ENCODE data around the gene PAQR4.

PAQR4 gene

DNA sequence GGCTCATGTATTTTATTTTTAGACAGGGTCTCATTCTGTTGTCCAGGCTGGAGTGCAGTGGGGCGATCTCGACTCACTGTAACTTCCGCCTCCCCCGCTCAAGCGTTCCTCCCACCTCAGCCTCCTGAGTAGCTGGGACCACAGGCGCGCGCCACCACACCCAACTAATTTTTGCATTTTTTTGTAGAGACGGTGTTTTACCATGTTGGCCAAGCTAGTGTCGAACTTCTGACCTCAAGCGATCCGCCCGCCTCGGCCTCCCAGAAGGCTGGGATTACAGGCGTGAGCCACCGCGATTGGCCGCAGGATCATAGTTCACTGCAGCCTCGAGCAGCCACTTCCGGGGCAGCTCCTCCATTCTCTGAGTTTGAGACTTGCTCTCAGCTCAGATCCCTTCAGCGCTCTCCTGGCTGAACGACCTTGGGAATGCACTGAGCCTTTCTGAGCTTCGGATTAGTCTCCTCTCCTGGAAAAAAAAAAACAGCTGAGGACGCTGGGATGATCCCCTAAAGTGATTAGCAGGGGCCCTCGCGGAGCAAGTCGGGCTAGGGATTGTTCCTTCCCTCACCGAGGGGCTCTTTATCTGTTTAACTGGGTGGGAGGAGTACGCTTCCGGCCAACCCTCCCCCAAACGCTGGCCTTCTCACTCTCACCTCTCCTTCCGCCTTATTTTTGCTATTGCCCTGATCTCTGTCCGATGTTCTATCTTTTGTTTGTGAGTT lies 12.2 kb downstream of the PAQR4 start:
- no peak for DNase-seq

DNA sequence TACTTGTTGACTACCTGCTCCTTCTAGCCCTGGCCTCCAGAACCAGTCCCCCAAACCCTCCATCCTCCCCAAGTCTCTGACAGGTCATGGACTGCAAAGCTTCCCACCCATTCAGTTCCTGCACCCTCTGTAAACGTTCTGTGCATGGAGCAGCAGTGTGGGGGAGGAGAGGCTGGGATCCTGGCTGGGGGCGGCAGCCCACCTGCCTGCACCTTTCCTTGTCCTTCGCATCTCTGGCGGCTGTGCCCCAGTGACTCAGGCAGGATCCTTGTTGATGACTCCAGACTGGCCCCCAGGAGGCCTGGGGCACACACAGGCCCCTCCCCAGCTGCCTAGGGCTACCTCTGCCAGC lies 12.7 kb downstream of the PAQR4 start:
- DNase-seq = no peak

DNA sequence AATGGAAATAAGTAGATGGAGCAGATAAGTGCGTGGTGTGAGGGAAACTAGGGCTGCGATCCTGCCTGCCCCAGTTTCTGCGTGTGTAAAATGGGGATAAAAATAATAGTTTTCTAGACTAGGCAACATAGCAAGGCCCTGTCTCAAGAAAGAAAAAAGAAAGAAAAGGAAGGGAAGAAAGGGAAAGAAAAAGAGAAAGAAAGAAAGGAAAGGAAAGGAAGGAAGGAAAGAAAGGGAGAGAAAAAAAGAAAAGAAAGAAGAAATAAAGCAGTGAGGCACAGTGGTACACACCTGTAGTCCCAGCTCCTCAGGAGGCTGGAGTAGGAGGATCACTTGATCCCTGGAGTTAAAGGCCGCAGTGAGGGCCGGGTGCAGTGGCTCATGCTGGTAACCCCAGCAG lies 13.3 kb downstream of the PAQR4 start:
- DNase-seq = no peak

DNA sequence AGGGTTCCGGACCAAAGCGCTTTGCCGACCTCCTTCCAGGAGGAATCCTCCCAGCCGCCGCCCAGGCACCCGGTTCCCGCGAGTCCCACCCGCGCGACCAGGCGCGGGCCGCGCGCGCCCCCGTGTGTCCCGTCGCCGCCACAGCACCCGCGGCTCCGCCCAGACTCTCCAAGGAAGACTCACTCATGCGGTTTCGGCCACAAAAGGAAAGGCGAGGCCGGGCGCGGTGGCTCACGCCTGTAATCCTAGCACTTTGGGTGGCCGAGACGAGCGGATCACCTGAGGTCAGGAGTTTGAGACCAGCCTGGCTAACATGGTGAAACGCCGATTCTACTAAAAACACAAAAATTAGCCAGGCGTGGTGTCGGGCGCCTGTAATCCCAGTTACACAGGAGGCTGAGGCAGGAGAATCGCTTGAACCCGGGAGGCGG lies 14.6 kb downstream of the PAQR4 start:
- peak; percentile 85 for DNase-seq

DNA sequence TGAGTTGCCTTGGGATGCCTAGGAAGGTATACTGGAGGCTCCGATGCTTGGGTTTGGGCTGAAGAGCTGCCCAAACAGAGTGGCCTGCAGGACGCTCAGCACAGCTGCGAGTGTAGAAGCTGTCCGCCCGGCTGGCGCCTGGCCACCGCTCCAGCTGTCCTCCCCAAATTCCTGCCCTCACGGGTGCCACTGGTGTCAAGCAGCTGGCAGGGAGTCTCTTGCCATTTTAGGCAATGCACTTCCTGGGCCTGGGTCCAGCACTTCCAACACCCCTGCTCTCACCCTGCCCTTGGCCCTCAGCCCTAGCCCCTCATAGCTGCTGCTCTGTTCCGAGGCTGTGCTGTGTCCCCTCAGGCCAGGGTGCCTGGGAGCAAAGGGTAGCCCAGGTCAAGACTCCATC lies 16.3 kb downstream of the PAQR4 start:
- DNase-seq = peak; percentile 77

DNA sequence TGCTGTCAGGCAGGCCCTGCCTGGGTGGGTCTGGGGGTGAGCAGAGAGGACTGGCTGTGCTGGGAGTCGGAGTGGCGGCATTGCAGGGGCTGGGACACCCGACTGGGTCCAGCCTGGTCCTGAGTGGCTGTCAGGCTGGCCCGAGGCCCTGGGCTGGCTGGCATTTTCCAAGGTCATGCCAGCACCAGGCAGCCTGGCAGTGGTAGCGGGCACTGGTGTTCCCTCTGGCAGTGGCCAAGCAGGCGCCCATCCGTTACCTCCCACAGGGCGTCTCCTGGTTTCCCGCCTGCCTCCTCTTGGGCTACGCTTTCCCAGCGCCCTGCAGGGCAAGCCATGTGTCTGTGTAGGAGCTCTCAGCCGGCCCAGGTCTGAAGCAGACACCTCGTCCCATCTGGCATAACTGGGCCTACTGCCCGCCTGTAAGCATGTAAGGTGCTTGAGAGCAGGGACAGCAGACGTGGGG lies 16.8 kb downstream of the PAQR4 start:
- no peak for DNase-seq

DNA sequence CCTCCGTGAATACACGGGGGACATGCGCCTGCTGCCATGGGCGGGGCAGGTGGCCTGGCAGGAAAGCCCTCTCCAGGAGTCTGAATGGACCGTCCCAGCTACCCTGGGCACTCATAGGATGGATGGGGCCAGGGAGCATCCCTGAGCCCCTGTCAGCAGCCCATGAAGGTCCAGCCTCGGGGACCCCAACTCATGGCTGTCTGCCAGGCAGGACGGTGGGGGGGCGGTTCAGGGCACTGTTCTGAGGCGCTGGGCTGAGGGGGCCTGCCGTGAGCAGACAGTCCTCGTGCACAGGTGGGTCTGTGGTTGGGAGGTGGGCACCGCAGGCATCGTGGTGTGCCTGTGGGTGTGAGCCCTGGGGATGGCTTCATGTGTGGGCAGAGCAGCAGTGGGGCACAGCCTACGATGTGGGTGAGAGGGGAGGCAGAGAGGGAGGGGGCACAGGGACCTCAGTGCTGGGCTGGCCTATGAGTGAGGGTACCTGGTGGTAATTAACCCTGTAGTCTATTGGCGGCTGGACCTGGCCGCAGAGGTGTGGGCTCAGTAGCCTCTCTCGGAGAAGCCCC lies 17.6 kb downstream of the PAQR4 start:
- DNase-seq = no peak

DNA sequence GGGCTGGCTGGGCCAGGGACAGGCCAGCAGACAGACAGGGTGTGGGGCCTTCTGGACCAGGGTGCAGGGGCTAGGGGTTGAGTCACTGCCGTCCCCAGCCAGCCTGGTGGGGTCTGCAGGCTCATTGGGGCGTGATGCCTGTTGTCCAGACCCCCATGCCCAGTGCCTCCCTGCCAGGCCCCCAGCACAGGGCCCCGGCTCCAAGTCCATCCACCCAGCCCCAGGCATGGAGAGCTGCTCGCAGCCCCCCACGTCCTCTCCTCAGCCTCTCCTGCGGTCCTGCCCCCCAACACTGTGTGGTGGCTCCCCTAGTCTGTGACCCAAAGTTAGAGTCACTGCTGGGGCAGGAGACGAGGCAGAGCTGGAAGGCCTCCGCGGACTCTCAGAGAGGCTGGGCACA lies 18.1 kb downstream of the PAQR4 start:
- DNase-seq = no peak

DNA sequence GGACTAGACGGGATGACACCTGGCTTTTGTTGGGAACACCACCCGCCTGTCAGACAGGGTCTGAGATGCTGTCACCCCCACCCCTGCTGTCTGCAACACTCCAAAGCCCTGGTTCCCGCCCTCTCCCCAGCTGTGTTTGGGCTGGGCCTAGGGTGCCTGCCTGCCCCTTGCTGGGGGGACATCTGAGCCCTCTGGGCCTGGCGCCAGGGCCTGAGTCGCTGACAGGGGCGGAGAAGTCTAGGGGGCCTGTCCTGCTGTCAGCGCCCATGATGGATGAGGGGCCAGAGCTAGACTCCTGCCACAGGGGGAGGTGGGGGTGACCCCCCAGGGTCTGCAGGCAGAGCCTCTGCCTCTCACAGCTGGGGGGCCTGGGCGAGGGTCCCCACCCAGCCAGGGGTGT lies 18.7 kb downstream of the PAQR4 start:
- peak; percentile 74 for DNase-seq

DNA sequence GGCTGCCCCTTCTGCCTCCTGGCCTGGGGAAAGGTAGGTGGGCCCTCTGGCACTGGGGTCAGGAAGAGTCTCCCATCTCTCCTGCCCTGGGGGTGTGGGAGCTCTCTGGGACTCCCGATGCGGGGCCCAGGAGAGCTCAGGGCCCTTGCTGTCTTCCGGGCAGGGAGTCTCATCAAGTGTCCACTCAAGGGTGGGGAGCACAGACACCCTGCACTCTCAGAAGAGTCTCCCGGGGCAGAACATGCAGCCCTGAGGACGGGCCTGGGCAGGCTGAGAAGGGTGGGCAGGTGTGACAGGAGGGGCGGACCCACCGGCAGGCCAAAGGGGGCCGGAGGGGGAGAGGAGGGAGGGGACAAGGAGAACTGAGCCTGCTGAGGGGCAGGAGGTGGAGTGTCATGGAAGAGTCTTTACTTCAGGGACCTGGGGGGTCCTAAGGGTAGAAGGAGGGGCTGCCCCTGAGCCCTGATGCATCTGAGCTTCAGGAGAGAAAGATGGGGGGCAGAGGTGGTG lies 19.5 kb downstream of the PAQR4 start:
- no peak for DNase-seq

DNA sequence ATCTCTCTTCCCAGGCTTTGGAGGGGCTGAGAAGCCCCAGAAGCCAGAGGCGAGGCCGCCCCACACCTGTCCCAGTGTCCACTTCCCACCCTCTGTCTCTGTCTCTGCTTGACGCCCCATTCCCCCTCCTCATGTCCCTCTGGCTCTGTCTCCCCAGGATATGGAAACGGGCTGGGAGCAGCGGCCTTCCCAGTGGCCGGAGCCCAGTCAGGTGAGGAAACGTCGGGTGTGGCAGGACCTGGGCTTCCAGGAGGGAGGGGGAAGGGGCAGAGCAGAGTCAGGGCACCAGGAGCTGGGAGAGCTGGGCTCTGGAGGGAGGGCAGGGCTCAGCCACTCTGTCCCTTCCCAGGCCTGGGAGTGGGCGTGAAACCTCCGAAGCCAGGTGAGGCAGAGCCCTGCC lies 21.7 kb downstream of the PAQR4 start:
- no peak for DNase-seq

DNA sequence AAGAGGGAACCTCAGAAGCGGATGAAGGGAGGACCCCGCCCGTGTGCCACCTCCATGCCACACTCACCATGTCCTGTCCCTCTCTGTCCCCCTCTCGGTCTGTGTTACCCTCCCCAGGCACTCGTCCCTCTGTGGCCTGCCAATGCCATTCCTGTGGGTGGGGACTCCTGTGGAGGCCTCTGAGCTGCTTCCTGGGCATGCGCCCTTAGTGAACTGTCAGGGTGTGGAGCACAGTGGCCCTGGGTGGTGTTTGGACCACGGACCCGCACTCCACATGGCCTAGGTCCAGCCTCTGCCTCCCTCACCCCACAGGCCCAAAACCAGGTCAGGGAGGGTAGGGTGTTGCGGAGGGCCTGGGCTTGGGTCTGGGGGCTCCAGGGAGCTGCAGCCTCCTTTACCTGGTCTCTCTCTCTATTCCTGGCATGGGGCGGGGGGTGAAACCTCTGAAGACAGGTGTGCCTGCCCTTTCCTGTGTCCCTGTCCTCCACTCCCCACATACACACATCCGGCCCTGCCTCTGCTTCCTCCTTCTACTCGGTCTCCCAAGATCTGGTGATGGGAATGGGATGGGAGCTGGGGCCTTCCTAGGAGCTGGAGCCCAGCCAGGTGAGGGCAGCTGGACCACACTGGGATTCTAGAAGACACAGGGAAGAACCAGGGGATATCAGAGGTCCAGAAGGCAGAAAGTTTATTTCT lies 22.6 kb downstream of the PAQR4 start:
- no peak for DNase-seq

DNA sequence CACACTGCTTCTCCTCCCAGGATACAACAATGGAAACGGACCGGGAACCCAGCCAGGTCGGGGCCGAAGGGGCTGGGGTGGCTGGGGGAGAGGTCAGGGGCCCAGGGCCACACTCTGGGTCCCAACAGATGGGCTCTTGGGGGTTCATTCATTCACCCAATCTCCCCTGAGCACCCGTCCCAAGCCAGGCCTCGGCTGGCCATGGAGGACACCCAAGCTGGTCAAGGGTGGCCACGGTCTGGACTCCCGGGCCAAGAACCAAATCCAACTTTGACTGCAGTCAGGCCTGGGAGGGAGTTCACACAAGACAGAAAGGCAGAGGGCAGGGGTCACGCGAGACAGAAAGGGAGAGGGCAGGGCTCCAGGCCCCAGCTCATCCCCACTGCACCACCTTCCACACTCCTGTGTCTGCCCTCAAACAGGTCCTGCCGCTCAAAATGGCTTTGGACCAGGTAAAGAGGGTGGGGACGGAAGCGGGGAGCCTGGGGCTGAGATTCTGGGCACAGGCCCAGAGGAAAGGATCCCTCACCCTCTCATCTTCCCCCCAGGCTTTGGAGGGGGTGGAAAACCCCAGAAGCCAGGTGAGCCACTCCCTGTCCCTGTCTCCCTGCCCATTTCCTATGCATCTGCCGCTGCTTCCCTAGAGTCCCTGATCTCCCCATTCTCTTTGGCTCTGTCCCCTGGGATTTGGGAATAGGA lies 23.4 kb downstream of the PAQR4 start:
- DNase-seq = no peak

DNA sequence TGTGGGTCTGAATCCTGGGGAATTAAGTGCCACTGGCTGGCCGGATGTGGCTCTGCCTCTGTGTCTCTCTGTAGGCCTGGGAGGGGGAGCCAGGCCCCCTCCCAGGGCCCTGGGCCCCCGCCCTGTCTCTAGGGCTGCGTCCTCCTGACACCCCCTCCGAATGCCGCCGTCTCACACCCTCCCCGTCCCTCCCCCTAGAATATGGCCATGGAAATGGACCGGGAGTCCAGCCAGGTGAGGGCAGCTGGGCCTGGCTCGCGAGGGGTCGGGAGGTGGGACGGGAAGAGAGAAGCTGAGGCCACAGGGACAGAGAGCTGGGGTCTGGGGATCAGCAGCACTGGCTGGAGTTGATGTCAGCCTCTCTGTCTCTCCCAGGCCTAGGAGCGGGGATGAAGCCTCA lies 27.1 kb downstream of the PAQR4 start:
- DNase-seq = no peak

DNA sequence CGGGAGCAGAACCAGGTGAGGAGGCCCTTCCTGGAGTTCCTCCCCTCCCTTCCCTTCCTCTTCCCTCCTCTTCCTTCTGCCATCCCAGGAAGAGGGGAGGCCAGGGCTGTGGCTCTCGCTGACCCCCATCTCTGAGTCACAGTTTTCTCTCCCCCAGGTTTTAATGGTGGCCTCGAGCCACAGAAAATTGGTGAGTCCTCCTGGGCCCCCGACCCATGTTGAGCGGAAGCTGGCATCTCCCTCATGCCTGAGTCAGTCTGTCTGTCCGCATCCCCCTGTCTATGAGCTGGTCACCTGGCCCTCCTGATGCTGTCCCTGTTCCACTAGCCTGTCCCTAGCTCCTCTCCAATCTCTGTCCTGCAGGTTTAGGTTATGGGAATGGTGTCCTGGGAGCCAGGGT lies 30.8 kb downstream of the PAQR4 start:
- no peak for DNase-seq

DNA sequence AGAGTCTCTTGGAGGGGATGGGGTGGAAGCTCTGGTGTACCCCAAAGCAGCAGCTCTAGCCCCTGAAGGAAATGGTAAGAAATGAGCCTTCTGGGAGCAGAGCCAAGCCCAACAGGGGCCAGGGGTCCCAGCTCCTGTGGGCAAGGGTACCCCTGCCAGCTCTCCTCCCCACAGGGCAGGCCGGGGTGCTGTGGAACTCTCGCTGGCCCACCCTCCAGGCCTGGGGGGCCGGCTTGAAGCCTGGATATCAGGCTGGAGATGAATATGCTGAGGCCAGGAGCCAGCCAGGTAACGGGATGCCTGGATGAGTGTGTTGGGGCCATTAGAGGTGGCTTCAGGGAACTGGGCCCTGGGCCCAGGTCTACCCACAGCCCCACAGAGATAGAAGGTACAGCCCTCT lies 31.4 kb downstream of the PAQR4 start:
- DNase-seq = no peak

DNA sequence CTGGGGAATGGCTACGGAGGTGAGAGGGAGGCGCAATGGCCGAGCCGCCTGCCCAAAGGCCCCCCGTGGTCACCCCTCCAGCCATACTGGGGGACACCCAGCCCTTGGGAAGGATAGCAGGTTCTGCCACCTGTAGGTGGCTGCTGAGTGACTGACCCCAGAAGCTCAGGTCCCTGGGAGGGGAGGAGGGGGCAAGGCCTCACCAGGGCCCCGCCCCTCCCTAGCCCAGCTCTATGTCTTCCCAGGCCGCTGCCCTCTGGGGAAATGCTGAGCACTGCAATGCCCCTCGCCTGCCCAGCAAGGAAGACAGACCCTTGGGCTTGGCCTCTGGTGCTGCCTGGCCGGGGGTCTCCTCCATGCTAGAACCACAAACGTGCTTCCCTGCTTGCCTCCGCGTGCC lies 32.2 kb downstream of the PAQR4 start:
- no peak for DNase-seq

DNA sequence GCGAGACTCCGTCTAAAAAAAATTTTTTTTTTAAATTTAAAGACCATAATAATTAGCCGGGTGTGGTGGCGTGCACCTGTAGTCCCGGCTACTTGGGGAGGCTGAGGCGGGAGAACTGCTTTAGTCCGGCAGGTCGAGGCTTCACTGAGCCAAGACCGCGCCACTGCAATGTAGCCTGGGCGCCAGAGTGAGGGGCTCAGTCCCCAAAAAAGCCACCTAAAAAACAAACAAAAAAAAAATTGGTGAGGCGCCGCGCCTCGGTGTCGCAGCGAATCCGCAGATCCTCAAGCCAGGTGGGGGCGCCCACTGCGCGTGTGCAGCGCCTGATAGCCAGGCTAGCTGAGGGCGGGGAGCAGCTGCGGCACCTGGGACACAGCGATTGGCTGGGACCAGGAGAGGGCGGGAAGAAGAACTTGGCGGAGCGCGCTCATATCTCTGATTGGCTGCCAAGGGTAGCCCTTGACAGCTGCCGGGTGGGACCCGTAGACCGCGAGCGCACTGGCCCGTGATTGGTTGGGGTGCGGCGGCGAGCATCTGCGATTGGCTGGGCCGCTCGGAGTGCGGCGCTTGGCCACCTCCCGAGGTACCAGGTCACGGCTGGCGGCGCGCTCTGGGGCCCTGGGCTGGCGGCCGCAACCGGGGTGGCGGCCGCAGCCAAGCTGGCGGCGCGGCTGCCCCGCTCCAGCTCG lies 34.6 kb downstream of the PAQR4 start:
- peak; percentile 96 for DNase-seq

DNA sequence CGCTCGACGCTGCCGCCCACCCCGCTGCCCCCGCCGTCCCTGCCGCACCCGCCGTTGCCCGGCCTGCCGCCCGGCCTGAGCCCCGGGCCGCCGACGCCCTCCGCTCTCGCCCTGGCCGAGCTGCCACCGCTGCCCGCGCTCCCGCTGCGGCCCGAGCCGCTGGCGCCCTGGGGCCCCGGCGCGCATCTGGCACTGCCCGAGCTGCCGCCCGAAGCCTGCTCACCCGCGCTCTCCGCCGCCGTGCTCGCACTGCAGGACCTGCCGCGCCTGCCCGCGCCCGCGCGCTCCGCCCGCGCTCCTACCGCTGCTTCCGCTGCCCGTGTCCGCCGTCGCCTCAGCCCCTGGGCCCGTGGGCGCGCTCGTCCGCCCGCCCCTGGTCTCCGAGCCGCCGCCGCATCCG lies 35.2 kb downstream of the PAQR4 start:
- no peak for DNase-seq

DNA sequence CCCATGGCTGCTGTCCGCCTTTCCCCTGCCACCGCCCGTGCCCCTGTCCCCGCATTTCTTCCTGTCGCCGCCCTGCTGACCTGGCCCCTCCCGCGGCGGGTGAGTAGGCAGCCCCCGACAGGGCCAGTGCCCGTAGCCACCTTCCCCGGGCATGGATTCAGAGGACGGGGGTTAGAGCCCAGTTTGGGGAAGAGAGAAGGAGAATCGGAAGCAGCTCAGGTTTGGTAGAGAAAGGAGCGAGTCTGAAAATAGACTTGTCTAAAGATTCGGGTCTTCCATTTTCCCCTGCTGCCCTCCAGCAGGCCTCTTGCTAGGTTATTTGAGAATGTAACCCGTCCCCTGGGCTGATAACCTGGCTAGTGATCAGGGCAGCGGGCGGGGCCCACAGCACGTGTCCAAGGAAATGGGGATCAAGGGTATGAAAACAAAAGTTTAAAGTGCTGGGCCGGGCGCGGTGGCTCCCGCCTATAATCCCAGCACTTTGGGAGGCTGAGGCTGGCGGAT lies 35.7 kb downstream of the PAQR4 start:
- no peak for DNase-seq

DNA sequence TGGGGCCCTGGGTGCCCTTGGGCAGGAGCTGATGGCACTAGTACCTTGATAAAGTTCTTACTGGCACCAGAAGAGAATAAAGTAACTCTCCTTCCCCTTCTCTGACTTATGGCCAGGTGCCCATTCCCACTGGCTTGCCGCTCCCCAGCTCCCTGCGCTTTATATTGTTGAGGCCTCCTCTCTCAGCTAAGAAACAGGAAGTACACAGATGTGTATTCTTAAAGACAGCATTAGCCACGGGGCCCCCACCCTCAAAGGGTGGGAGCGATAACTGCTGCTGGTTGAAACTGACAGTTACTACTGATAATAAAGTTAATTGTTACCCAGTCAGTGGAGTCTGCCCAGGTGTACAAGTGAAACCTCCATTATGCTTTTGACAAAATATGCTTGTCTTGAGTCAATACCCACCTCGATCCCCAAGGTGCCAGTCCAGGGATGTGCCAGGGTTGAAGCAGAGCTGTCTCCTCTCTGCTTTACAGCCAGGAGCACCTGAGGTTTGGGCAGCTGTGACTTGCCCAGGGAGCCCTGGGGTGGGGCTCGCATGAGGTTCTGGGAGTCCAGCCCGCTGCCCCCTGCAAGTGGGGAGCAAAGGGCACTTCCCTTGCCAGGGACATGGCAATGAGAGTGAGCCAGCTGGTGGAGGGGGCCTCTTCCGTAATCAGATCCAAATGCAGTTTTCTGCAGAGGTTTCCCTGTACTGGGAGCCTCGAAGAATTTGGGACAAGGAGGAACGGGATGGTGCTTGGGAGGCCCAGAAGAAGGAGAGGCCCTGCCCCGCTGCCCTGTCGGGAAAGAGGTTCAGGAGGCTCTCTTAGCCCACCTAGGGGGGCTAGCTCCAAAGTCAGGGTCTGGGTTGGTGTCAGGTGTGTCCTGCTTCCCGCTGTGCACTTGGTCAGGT lies 38.2 kb downstream of the PAQR4 start:
- no peak for DNase-seq
